ENCODE measurements around the gene FUT2.

DNA sequence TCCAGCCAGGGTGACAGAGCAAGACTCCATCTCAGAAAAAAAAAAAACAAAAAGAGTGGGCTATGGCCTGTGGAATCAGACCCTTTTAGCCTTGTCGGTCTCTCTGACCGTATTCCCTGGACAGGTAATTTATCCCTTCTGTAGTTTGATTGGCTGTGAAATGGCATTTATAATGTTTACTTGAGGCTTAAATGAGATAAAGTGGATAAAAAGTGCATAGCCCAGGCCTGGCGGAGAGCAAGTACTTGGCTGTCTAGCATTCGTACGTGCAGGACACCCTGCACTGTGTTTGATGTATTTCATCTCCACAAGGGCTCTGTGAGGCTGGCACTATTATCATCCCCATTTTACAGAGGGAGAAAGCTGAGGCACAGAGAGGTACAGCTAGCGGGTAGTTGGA, 30.0 kb upstream of the FUT2 start:
- TF ChIP-seq POLR2A (IDR thresholded peaks at IDR 0.05; ENCODE audit: low read length) (no peak), GATA1 (IDR thresholded peaks at IDR 0.05; ENCODE audit: low read depth, low read length) (no peak)

All from erythroblast (primary cell).